ENCODE results near the gene TBC1D5. TPM values are rescaled to one million over a fixed set of nuclear protein-coding genes. Genes with fewer than 3 reads are reported as not detected.
"Not testable (repeated sequence)": the region's sequence is repeated elsewhere in the genome, so short reads cannot be mapped to it uniquely, and the experiment has no call there.

The TBC1D5 gene
- total RNA-seq, 2 experiments from 2014 or later, result 54.4 to 57.2 TPM

DNA sequence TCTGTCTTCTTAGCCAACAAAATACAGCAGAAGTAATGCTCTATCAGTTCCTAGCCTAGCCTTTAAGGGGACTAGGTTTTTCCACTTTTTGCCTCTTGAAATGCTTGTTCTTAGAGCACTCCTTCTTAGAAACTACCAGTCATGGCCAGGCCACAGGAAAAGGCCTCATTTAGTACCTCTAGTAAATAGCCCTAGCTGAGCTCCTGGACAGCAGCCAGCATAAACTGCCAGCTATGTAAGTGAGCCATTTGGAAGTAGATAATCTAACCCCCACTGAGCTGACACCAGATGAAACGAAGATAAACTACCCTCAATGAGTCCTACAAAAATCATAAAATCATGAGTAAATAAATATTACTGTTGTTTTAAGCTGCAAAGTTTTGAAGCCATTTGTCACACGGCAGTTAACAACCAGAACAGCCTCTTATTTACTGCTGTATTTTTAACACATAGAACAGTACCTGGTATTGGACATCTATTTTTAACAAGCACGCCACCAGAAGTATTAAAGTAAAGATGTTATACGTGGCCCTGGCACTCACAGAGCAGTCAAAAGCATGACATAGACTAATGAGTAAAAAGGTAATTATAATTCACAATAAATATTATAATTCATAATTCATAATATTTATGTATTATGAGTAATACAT, 12.0 kb downstream of the TBC1D5 start:
- no peak for DNase-seq
- Mint-ChIP-seq H3K4me1 (ENCODE audit: low read depth) (peaks cover 10% of the 10 kb centered on the region), H3K27ac (no peak overlapping the region)

DNA sequence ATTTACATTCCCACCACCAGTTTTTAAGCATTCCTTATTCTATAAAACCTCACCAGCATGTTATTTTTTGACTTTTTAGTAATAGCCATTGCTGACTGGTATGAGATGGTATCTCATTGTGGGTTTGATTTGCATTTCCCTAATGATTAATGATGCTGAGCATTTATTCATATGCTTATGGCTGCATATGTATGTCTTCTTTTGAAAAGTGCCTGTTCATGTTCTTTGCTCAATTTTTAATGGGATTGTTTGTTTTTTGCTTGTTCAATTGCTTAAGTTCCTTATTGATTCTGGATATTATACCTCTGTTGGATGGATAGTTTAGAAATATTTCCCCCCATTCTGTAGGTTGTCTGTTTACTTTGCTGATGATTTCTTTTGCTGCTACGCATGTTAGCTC, 16.1 kb downstream of the TBC1D5 start:
- Mint-ChIP-seq H3K27ac (no peak overlapping the region), H3K27me3 (ENCODE audit: low read depth) (no peaks in the 10 kb centered on the region), H3K4me1 (ENCODE audit: low read depth) (peaks cover 3% of the 10 kb centered on the region), H3K4me3 (no peak overlapping the region), H3K9me3 (peaks cover 3% of the 10 kb centered on the region), H3K36me3 (ENCODE audit: low read depth) (peaks cover 41% of the 10 kb centered on the region)
- no peak for DNase-seq
- intact Hi-C loops (cut with micrococcal nuclease), result no loop called here
- CTCF ChIA-PET, result no interaction called here

More for the DNA sequence above, 12.0 kb downstream of the TBC1D5 start:
- CTCF ChIA-PET, result no interaction called here
- peaks cover 3% of the 10 kb centered on the region for H3K9me3 Mint-ChIP-seq
- H3K4me3 Mint-ChIP-seq, result no peak overlapping the region
- H3K27me3 Mint-ChIP-seq (ENCODE audit: low read depth), result no peaks in the 10 kb centered on the region
- intact Hi-C loops (cut with micrococcal nuclease), result no loop called here
- peaks cover 54% of the 10 kb centered on the region for H3K36me3 Mint-ChIP-seq (ENCODE audit: low read depth)

DNA sequence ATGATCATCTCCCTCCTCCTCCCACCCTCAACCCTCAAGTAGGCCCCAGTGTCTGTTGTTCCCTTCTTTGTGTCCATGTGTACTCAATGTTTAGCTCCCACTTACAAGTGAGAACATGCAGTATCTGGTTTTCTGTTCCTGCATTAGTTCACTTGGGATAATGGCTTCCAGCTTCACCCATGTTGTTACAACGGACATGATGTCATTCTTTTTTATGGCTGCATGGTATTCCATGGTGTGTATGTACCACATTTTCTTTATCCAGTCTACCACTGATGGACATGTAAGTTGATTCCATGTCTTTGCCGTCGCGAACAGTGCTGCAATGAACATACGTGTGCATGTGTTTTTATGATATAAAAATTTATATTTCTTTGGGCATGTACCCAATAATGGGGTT, 16.6 kb downstream of the TBC1D5 start:
- H3K4me1 Mint-ChIP-seq (ENCODE audit: low read depth); H3K9me3 Mint-ChIP-seq; H3K4me3 Mint-ChIP-seq; H3K27me3 Mint-ChIP-seq (ENCODE audit: low read depth); intact Hi-C loops (cut with micrococcal nuclease); DNase-seq; CTCF ChIA-PET; H3K27ac Mint-ChIP-seq: not testable (repeated sequence)
- peaks cover 40% of the 10 kb centered on the region for H3K36me3 Mint-ChIP-seq (ENCODE audit: low read depth)

DNA sequence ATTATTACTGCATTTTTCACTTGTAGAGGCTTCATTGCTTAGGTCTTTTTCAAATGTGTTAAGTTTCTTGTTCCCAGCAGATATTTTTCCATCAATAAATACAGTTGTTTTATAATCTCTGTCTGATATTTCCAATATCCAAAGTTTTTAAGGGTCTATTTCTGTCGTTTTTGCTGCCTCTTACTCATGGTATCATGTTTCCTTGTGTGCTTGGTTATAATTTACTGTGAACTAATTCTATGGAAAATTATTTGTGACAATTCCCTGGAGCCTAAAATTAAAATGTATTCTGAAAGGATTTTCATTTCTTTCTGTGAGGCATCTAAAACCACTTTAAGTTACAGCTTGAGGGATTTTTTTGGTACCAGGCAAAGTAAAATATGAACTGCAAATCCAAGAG, 17.5 kb downstream of the TBC1D5 start:
- Mint-ChIP-seq H3K9me3 (peaks cover 3% of the 10 kb centered on the region), H3K27ac (no peak overlapping the region), H3K4me1 (ENCODE audit: low read depth) (no peaks in the 10 kb centered on the region), H3K36me3 (ENCODE audit: low read depth) (peaks cover 40% of the 10 kb centered on the region), H3K4me3 (no peak overlapping the region), H3K27me3 (ENCODE audit: low read depth) (no peaks in the 10 kb centered on the region)
- CTCF ChIA-PET, result no interaction called here
- intact Hi-C loops (cut with micrococcal nuclease), result no loop called here
- DNase-seq, result no peak

DNA sequence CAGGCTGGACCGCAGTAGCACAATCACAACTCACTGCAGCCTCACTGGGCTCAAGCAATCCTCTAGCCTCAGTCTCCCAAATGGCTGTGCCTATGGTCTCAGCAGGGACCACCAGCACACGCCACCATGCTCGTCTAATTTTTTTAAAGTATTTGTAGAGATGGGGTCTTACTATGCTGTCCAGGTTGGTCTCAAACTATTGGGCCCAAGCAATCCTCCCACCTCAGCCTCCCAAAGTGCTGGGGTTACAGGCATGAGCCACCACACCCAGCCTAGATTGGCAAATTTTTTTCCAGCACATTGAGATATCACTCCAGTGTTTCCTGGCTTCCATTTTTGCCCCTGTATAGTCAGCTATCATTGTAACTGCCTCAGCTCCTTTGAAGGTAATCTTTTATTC, 18.3 kb downstream of the TBC1D5 start:
- Mint-ChIP-seq H3K27ac (no peak overlapping the region), H3K36me3 (ENCODE audit: low read depth) (peaks cover 35% of the 10 kb centered on the region), H3K4me1 (ENCODE audit: low read depth) (no peaks in the 10 kb centered on the region), H3K4me3 (no peak overlapping the region), H3K27me3 (ENCODE audit: low read depth) (no peaks in the 10 kb centered on the region), H3K9me3 (peaks cover 3% of the 10 kb centered on the region)
- CTCF ChIA-PET, result interaction anchor here (0.6 kb wide), 1 partner anchor 122 kb away, joined by 4 read pairs; no protein-coding TSS in a partner anchor
- DNase-seq, result no peak
- intact Hi-C loops (cut with micrococcal nuclease), result no loop called here

DNA sequence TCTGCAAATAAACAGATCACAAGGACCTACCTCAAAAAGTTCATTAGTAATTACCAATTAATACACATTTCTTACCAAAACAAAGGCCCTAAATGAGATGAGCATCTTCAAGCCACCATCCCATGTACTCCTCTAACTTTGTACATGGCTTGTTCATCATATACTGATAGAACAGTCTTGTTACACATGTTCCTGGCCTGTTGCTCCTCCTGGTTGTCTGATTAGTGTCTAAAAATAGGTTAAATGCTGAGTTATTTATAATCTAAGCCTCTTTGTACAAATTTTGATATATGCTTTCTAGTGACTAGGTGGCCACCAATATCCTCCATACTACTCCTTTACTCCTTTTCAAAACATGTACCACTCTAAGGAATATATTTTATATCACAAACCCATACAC, 25.0 kb downstream of the TBC1D5 start:
- DNase-seq, result no peak
- H3K9me3 Mint-ChIP-seq, result peaks cover 22% of the 10 kb centered on the region
- CTCF ChIA-PET, result interaction anchor here (0.6 kb wide), 1 partner anchor 15 kb away, joined by 3 read pairs; no protein-coding TSS in a partner anchor

DNA sequence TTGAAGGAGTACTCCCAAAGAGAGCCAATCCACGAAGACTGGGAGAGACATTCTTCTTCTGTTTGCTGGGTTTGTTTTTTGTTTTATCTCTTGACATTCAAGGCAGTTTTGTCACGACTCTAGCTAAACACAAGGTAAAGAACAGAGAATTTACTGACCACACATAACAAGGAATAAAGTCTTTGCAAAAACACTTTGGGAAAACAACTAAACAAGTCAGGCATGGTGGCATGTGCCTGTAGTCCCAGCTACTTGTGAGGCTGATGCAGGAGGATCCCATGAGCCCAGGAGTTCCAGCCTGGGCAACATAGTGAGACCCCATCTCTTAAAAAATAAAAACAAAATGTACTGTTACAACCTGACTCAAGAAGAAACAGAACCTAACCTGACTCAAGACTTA, 28.0 kb downstream of the TBC1D5 start:
- no peak for DNase-seq
- Mint-ChIP-seq H3K9me3 (peaks cover 22% of the 10 kb centered on the region), H3K27me3 (ENCODE audit: low read depth) (no peaks in the 10 kb centered on the region), H3K4me1 (ENCODE audit: low read depth) (no peaks in the 10 kb centered on the region), H3K27ac (no peak overlapping the region), H3K4me3 (no peak overlapping the region), H3K36me3 (ENCODE audit: low read depth) (peaks cover 40% of the 10 kb centered on the region)
- CTCF ChIA-PET, result no interaction called here
- intact Hi-C loops (cut with micrococcal nuclease), result no loop called here

More for the DNA sequence above, 25.0 kb downstream of the TBC1D5 start:
- H3K36me3 Mint-ChIP-seq (ENCODE audit: low read depth), result peaks cover 43% of the 10 kb centered on the region
- H3K4me1 Mint-ChIP-seq (ENCODE audit: low read depth), result no peaks in the 10 kb centered on the region
- H3K4me3 Mint-ChIP-seq, result no peak overlapping the region
- no peak overlapping the region for H3K27ac Mint-ChIP-seq
- intact Hi-C loops (cut with micrococcal nuclease), result no loop called here
- H3K27me3 Mint-ChIP-seq (ENCODE audit: low read depth), result no peaks in the 10 kb centered on the region

DNA sequence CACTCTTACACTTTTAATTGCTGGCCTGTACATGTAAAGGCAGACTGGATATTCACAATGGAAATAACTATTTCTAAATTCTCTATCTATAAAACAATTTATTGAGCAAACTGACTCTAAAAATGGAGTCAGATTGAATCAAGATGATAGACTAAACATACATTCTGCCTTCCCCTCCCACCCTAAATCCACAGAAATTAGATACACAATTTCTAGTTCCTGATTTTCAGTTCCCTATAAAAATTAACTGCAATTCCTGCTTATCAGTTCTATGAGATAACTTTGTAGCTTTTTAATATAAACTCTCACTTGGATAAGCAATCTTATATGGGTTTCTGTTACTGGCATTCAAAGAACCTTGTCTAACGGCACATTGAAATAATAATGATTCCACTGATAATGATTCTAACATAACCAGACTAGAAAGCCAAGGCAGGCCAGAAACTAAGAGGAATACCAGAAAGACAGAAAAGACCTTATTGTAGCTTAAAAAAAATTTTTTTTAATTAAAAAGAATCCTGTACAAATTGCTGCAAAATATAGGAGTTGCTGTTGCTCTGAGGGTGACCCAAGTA, 33.1 kb downstream of the TBC1D5 start:
- no peak for DNase-seq
- H3K4me1 Mint-ChIP-seq (ENCODE audit: low read depth), result peaks cover 5% of the 10 kb centered on the region
- no peak overlapping the region for H3K27ac Mint-ChIP-seq
- H3K27me3 Mint-ChIP-seq (ENCODE audit: low read depth), result no peaks in the 10 kb centered on the region
- peaks cover 12% of the 10 kb centered on the region for H3K9me3 Mint-ChIP-seq
- intact Hi-C loops (cut with micrococcal nuclease), result no loop called here
- H3K4me3 Mint-ChIP-seq, result no peak overlapping the region
- H3K36me3 Mint-ChIP-seq (ENCODE audit: low read depth), result peaks cover 18% of the 10 kb centered on the region
- CTCF ChIA-PET, result interaction anchor here (0.7 kb wide), 1 partner anchor 246 kb away, joined by 4 read pairs; no protein-coding TSS in a partner anchor

DNA sequence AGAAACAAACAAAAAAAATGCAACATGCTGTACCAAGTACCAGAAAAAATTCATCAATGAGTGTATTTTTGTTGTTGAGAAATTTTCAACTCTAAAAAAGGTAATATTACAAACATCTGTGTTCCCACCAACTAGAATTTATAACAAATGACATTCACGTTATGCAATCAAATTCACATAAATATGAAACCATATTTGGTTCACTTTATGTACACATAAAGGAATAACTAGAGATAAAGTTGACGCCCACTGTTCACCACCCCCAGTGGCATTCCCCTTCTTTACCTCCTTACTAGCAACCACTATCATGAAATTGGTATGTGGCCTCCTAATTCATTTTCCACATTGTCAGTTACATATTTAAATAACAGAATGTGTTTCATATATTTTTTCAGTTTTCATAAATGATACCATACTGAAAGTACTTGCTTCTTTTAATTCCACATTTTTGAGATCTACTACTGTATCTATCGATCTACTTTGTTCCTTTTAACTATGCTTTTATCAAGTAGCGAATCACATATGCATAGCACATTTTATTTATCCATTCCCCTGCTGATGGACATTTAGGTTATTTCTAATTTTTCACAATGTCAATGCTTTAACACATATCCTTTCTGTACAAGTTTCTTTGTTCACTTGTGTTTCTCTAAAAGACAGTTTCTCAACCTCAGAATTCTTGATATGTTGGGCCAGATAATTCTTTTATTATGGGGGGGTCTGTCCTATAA, 34.5 kb downstream of the TBC1D5 start:
- DNase-seq, result no peak
- Mint-ChIP-seq H3K36me3 (ENCODE audit: low read depth) (peaks cover 9% of the 10 kb centered on the region), H3K9me3 (peaks cover 4% of the 10 kb centered on the region), H3K4me1 (ENCODE audit: low read depth) (peaks cover 5% of the 10 kb centered on the region), H3K4me3 (no peak overlapping the region), H3K27ac (no peak overlapping the region), H3K27me3 (ENCODE audit: low read depth) (no peaks in the 10 kb centered on the region)
- intact Hi-C loops (cut with micrococcal nuclease), result no loop called here
- CTCF ChIA-PET, result no interaction called here

DNA sequence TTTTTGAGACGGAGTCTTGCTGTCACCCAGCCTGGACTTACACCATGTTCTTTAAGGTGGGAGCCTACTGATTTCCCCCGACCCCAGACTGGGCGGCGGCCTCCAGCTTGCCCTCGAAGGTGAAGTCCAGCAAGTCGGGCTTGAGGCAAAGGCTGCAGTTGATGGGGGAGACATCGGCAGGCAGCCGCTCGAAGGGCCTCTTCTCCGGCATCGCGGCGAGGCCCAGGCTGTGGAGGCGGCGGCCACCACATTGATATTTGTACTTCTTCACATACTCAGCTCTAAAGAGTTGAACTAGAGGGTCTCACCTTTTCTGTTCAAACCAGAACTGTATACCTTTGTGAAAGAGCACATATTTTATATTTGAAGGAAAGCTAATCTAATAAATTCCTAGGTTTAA, 36.4 kb downstream of the TBC1D5 start:
- H3K27ac Mint-ChIP-seq; H3K4me1 Mint-ChIP-seq (ENCODE audit: low read depth); H3K27me3 Mint-ChIP-seq (ENCODE audit: low read depth); intact Hi-C loops (cut with micrococcal nuclease); DNase-seq; H3K36me3 Mint-ChIP-seq (ENCODE audit: low read depth); CTCF ChIA-PET; H3K9me3 Mint-ChIP-seq; H3K4me3 Mint-ChIP-seq: not testable (repeated sequence)

DNA sequence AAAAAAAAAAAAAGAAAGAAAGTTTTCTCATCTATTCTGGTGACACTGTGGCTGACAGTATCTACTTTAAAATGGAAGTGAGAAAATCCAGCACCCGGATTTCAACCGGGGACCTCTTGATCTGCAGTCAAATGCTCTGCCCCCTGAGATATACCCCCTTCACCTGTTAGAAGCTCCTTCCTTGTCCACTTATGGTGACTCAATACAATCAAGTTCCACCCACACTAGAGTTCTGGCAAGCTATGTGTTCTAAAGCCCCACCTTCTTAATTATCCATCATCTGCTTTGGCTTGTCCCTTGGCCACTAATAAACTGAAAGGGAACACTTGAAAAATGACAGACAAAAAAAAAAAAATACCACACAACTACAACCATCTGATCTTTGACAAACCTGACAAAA, 42.6 kb downstream of the TBC1D5 start:
- peaks cover 28% of the 10 kb centered on the region for H3K36me3 Mint-ChIP-seq (ENCODE audit: low read depth)
- peaks cover 11% of the 10 kb centered on the region for H3K9me3 Mint-ChIP-seq
- H3K4me3 Mint-ChIP-seq; CTCF ChIA-PET; DNase-seq; H3K27ac Mint-ChIP-seq; H3K4me1 Mint-ChIP-seq (ENCODE audit: low read depth); H3K27me3 Mint-ChIP-seq (ENCODE audit: low read depth); intact Hi-C loops (cut with micrococcal nuclease): not testable (repeated sequence)

DNA sequence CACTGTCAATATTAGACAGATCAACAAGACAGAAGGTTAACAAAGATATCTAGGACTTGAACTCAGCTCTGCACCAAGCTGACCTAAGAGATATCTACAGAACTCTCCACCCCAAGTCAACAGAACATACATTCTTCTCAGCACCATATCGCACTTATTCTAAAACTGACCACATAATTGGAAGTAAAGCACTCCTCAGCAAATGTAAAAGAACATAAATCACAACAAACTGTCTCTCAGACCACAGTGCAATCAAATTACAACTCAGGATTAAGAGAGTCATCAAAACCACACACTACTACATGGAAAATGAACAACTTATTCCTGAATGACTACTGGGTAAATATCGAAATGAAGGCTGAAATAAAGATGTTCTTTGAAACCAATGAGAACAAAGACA, 46.8 kb downstream of the TBC1D5 start:
- H3K27me3 Mint-ChIP-seq (ENCODE audit: low read depth); CTCF ChIA-PET; H3K4me1 Mint-ChIP-seq (ENCODE audit: low read depth); H3K27ac Mint-ChIP-seq; DNase-seq; intact Hi-C loops (cut with micrococcal nuclease); H3K4me3 Mint-ChIP-seq: not testable (repeated sequence)
- Mint-ChIP-seq H3K9me3 (peaks cover 11% of the 10 kb centered on the region), H3K36me3 (ENCODE audit: low read depth) (peaks cover 31% of the 10 kb centered on the region)

DNA sequence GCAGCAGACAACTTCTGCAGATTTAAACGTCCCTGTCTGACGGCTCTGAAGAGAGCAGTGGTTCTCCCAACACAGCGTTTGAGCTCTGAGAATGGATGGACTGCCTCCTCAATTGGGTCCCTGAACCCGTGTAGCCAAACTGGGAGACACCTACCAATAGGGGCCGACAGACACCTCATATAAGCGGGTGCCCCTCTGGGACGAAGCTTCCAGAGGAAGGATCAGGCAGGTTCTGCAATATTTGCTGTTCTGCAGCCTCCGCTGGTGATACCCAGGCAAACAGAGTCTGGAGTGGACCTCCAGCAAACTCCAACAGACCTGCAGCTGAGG, 48.8 kb downstream of the TBC1D5 start:
- H3K4me3 Mint-ChIP-seq; H3K27me3 Mint-ChIP-seq (ENCODE audit: low read depth); H3K27ac Mint-ChIP-seq; intact Hi-C loops (cut with micrococcal nuclease); H3K9me3 Mint-ChIP-seq; H3K4me1 Mint-ChIP-seq (ENCODE audit: low read depth); DNase-seq: not testable (repeated sequence)
- CTCF ChIA-PET, result interaction anchor here (1.9 kb wide), 1 partner anchor 148 kb away, joined by 4 read pairs; no protein-coding TSS in a partner anchor
- peaks cover 29% of the 10 kb centered on the region for H3K36me3 Mint-ChIP-seq (ENCODE audit: low read depth)

Measured in activated naive CD4-positive, alpha-beta T cell treated with anti-CD3 and anti-CD28 coated beads for 36 hours (primary cell).